MM.1S (cell line): Measurements from ENCODE around the gene ASIC1.

Experiments
- DNase-seq: peaks from one replicate; pipeline ENCODE4 v3.0.0-alpha.2; 2015
- H2AFZ ChIP-seq: fragments of 300-600 bp; sonication (generic); 2 replicates; pipeline ENCODE4 v1.6.0; 2016; ENCODE audit warnings: antibody characterized with exemption, low read length
- H3F3A ChIP-seq: fragments of 300-600 bp; sonication (generic); 2 replicates; pipeline ENCODE4 v1.6.1; 2016; ENCODE audit warnings: mild to moderate bottlenecking, antibody characterized with exemption, low read length, moderate library complexity, mixed read lengths; ENCODE audit not compliant: insufficient read depth
- H3K27ac ChIP-seq: fragments of 300-600 bp; sonication (generic); 2 replicates; pipeline ENCODE4 v1.5.1; 2016; ENCODE audit warnings: mild to moderate bottlenecking, low read length
- H3K27me3 ChIP-seq: fragments of 300-600 bp; sonication (generic); replicated peaks from 2 replicates; pipeline ENCODE4 v1.6.0; 2016; ENCODE audit warnings: low read length; ENCODE audit not compliant: insufficient read depth
- H3K36me3 ChIP-seq: fragments of 300-600 bp; sonication (generic); replicated peaks from 2 replicates; pipeline ENCODE4 v1.6.1; 2016; ENCODE audit warnings: mild to moderate bottlenecking, low read length, mixed read lengths; ENCODE audit not compliant: insufficient read depth
- H3K4me1 ChIP-seq: fragments of 300-600 bp; sonication (generic); 2 replicates; pipeline ENCODE4 v1.6.1; 2016; ENCODE audit warnings: low read length, mixed read lengths
- H3K4me2 ChIP-seq: fragments of 300-600 bp; sonication (generic); 2 replicates; pipeline ENCODE4 v1.6.0; 2016; ENCODE audit warnings: low read depth, low read length
- H3K4me3 ChIP-seq: fragments of 300-600 bp; sonication (generic); 2 replicates; pipeline ENCODE4 v1.5.1; 2016; ENCODE audit warnings: low read length, mixed read lengths
- H3K79me2 ChIP-seq: fragments of 300-600 bp; sonication (generic); 2 replicates; pipeline ENCODE4 v1.6.1; 2016; ENCODE audit warnings: mixed run types, low read length, mixed read lengths
- H3K9ac ChIP-seq: fragments of 300-600 bp; sonication (generic); 2 replicates; pipeline ENCODE4 v1.6.1; 2016; ENCODE audit warnings: low read length, mixed read lengths
- H3K9me2 ChIP-seq: fragments of 300-600 bp; sonication (generic); replicated peaks from 2 replicates; pipeline ENCODE4 v1.6.1; 2016; ENCODE audit warnings: mild to moderate bottlenecking, low read length, mixed read lengths; ENCODE audit not compliant: insufficient read depth
- H3K9me3 ChIP-seq: fragments of 300-600 bp; sonication (generic); replicated peaks from 2 replicates; pipeline ENCODE4 v1.6.1; 2016; ENCODE audit warnings: mild to moderate bottlenecking, low read length, mixed read lengths; ENCODE audit not compliant: insufficient read depth
- H4K20me1 ChIP-seq: fragments of 300-600 bp; sonication (generic); 2 replicates; pipeline ENCODE4 v1.6.1; 2016; ENCODE audit warnings: mild to moderate bottlenecking, low read length, moderate library complexity, mixed read lengths; ENCODE audit not compliant: insufficient read depth
- EZH2 ChIP-seq: fragments of 300-600 bp; sonication (generic); optimal IDR thresholded peaks from 2 replicates; pipeline ENCODE3; 2017; ENCODE audit warnings: low read depth, mild to moderate bottlenecking, antibody characterized with exemption, low read length, mixed read lengths
- EZH2phosphoT487 ChIP-seq: fragments of 300-600 bp; sonication (generic); IDR thresholded peaks from 2 replicates; pipeline ENCODE4 v1.6.1; 2018; ENCODE audit warnings: antibody characterized with exemption, low read length
- TF ChIP-seq, protein P1 (sequence below): fragments of 300-600 bp; sonication (generic); IDR thresholded peaks from 2 replicates; pipeline ENCODE4 v1.5.1; 2016; ENCODE audit warnings: antibody characterized with exemption, low read length, mixed read lengths

Gene ASIC1

DNA sequence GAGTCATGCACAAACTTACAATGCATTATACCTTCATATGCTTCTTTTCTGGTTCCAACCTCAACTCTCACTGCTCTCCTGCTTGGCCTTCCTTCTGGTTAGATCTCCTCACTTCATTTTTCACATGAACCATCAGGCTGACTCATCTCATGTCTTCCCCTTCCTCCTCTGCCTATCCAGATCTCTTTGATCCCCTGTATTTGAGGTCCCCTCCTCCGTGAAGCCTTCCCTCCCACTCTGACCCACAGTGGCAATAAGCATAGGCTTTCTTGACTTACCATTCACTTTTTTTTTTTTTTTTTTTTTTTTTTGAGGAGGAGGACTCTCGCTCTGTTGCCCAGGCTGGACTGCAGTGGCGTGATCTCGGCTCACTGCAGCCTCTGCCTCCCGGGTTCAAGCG lies 14.7 kb upstream of the ASIC1 start:
- no peak for TF ChIP-seq EZH2phosphoT487
- TF ChIP-seq, protein P1, sequence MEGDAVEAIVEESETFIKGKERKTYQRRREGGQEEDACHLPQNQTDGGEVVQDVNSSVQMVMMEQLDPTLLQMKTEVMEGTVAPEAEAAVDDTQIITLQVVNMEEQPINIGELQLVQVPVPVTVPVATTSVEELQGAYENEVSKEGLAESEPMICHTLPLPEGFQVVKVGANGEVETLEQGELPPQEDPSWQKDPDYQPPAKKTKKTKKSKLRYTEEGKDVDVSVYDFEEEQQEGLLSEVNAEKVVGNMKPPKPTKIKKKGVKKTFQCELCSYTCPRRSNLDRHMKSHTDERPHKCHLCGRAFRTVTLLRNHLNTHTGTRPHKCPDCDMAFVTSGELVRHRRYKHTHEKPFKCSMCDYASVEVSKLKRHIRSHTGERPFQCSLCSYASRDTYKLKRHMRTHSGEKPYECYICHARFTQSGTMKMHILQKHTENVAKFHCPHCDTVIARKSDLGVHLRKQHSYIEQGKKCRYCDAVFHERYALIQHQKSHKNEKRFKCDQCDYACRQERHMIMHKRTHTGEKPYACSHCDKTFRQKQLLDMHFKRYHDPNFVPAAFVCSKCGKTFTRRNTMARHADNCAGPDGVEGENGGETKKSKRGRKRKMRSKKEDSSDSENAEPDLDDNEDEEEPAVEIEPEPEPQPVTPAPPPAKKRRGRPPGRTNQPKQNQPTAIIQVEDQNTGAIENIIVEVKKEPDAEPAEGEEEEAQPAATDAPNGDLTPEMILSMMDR = no peak
- TF ChIP-seq EZH2 = no peak
- Histone ChIP-seq H3K79me2 (no peaks in the 10 kb centered on the region), H3K4me3 (no peak overlapping the region), H3K4me1 (peaks cover 6% of the 10 kb centered on the region; the same call in 1 of the 2 replicates), H3K9me3 (no peaks in the 10 kb centered on the region), H3K9me2 (no peaks in the 10 kb centered on the region), H3K27me3 (no peaks in the 10 kb centered on the region), H3F3A (no peaks in the 10 kb centered on the region), H3K4me2 (no peak overlapping the region), H3K36me3 (no peaks in the 10 kb centered on the region), H2AFZ (no peak overlapping the region), H3K27ac (no peak overlapping the region), H3K9ac (no peak overlapping the region), H4K20me1 (no peaks in the 10 kb centered on the region)
- no peak for DNase-seq

DNA sequence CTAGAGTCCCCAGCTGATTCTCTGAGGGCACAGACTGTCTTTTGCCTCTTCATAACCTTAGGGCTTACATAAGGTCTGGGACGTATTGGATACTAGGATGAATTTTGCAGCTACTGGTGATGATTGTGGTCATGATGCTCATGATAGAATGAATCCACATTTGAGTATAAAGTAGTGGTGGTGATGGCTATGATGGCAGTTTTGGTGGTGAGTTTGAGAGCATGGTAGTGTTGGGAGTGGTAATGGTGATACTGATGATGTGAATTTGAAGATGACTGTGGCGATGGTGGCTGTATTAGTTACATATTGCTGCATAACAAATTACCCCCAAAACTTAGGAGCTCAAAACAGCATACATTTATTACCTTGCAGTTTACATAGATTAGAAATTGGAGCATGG lies 14.1 kb upstream of the ASIC1 start:
- no peak overlapping the region for H3K27ac ChIP-seq
- H3K36me3 ChIP-seq = no peaks in the 10 kb centered on the region
- no peak overlapping the region for H3K9ac ChIP-seq
- H4K20me1 ChIP-seq = no peaks in the 10 kb centered on the region
- no peaks in the 10 kb centered on the region for H3K79me2 ChIP-seq
- H3K4me3 ChIP-seq = no peak overlapping the region
- DNase-seq = no peak
- H3F3A ChIP-seq = no peaks in the 10 kb centered on the region
- H3K27me3 ChIP-seq = no peaks in the 10 kb centered on the region
- no peaks in the 10 kb centered on the region for H3K9me3 ChIP-seq
- H3K4me1 ChIP-seq = peaks cover 6% of the 10 kb centered on the region; the same call in 1 of the 2 replicates
- H2AFZ ChIP-seq = no peak overlapping the region
- no peaks in the 10 kb centered on the region for H3K9me2 ChIP-seq
- H3K4me2 ChIP-seq = no peak overlapping the region
- TF ChIP-seq EZH2phosphoT487 = no peak
- TF ChIP-seq EZH2 = no peak
- TF ChIP-seq, protein P1 = no peak

DNA sequence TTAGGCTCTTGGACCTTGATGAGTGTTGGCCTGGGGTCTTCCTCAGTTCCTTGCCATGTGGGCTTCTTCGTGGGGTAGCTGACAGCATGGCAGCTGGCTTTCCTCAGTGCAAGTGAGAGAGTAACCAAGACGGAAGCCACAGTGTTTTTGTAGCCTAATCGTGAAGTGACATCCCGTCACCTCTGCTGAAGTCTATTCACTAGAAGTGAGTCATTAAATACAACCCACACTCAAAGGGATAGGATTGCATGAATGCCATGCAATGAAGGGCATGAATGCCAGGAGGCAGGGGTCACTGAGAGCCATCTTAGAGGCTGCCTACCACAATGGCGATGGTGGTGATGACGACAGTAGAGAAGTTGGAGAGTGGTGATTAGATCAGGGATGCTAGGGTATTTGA lies 13.5 kb upstream of the ASIC1 start:
- no peak for DNase-seq
- no peaks in the 10 kb centered on the region for H3K36me3 ChIP-seq
- no peaks in the 10 kb centered on the region for H3F3A ChIP-seq
- H2AFZ ChIP-seq = no peak overlapping the region
- no peak overlapping the region for H3K9ac ChIP-seq
- no peaks in the 10 kb centered on the region for H3K79me2 ChIP-seq
- no peak for TF ChIP-seq EZH2phosphoT487
- TF ChIP-seq, protein P1 = no peak
- TF ChIP-seq EZH2 = no peak
- no peaks in the 10 kb centered on the region for H4K20me1 ChIP-seq
- H3K27ac ChIP-seq = no peak overlapping the region
- no peak overlapping the region for H3K4me3 ChIP-seq
- H3K4me2 ChIP-seq = no peak overlapping the region
- no peaks in the 10 kb centered on the region for H3K9me2 ChIP-seq
- H3K4me1 ChIP-seq = peaks cover 6% of the 10 kb centered on the region; the same call in 1 of the 2 replicates
- H3K9me3 ChIP-seq = no peaks in the 10 kb centered on the region
- no peaks in the 10 kb centered on the region for H3K27me3 ChIP-seq
